ENCODE measurements around the gene CCDC88B. TPM values are rescaled to one million over a fixed set of nuclear protein-coding genes. Genes with fewer than 3 reads are reported as not detected.
"Not testable (repeated sequence)": the region's sequence is repeated elsewhere in the genome, so short reads cannot be mapped to it uniquely, and the experiment has no call there.

The CCDC88B gene
- total and polyA plus RNA-seq, 2 experiments from 2014 or later = 1.8 to 2.6 TPM

- H3K79me2 ChIP-seq (ENCODE audit: insufficient read depth) = peaks cover 36% of the 10 kb centered on the region; the same call in 1 of the 2 replicates
- in situ Hi-C loops (cut with MboI) = no loop called here
- DNase-seq = peak; percentile 38
- no peaks in the 10 kb centered on the region for H4K20me1 ChIP-seq (ENCODE audit: insufficient read depth)
- no peaks in the 10 kb centered on the region for H3K9me3 ChIP-seq (ENCODE audit: low read depth)
- 82% methylated on average over 15 of the region's 15 CpGs for WGBS, 2 experiments (ENCODE audit: low coverage in 1 of 2, low lambda C conversion rate in 2 of 2, missing lambda C conversion rate in 2 of 2)
- H3K4me1 ChIP-seq (ENCODE audit: insufficient read depth) = peaks cover 6% of the 10 kb centered on the region; the same call in 1 of the 2 replicates
- TF ChIP-seq EZH2phosphoT487 (IDR thresholded peaks at IDR 0.05; ENCODE audit: insufficient read depth, low read depth) = no peak
- TF ChIP-seq EZH2 (IDR thresholded peaks at IDR 0.05; ENCODE audit: insufficient read depth, poor library complexity, severe bottlenecking) = no peak
- peak overlapping the region; percentile 79; the same call in 1 of the 2 replicates for H3K9ac ChIP-seq
- no peak overlapping the region for H2AFZ ChIP-seq
- H3K4me2 ChIP-seq (ENCODE audit: unreplicated experiment) = peak overlapping the region; percentile 75
- no peaks in the 10 kb centered on the region for H3K36me3 ChIP-seq (ENCODE audit: low read depth)
- no peaks in the 10 kb centered on the region for H3K9me2 ChIP-seq (ENCODE audit: insufficient read depth)
- peak overlapping the region; percentile 87 for H3K4me3 ChIP-seq
- H3F3A ChIP-seq (ENCODE audit: insufficient read depth) = 0 out of 2 replicates have a peak, but pooled peaks cover 11% of the 10 kb centered on the region
- no peak overlapping the region for H3K27ac ChIP-seq
- no peaks in the 10 kb centered on the region for H3K27me3 ChIP-seq (replicated peaks; ENCODE audit: insufficient read depth)
Measured at GRCh38 chr11:64306876-64307622, 33.0 kb upstream of the CCDC88B start.

GRCh38 chr11:64307795-64308194, 32.2 kb upstream of the CCDC88B start:
- H3K9me2 ChIP-seq (ENCODE audit: insufficient read depth) = not testable (repeated sequence)
- WGBS, 2 experiments (ENCODE audit: low coverage in 1 of 2, low lambda C conversion rate in 2 of 2, missing lambda C conversion rate in 2 of 2) = 90 to 98% methylated on average over 5 of the region's 5 CpGs

GRCh38 chr11:64312947-64313346, 27.1 kb upstream of the CCDC88B start:
- Histone ChIP-seq H3K9me2 (ENCODE audit: insufficient read depth) (no peaks in the 10 kb centered on the region), H3K27me3 (replicated peaks; ENCODE audit: insufficient read depth) (no peaks in the 10 kb centered on the region), H3F3A (ENCODE audit: insufficient read depth) (peaks cover 10% of the 10 kb centered on the region), H4K20me1 (ENCODE audit: insufficient read depth) (no peaks in the 10 kb centered on the region), H2AFZ (peak overlapping the region; percentile 71), H3K79me2 (ENCODE audit: insufficient read depth) (peaks cover 66% of the 10 kb centered on the region), H3K9ac (peak overlapping the region; percentile 76), H3K4me3 (peak overlapping the region; percentile 58; the same call in 1 of the 2 replicates), H3K36me3 (ENCODE audit: low read depth) (no peaks in the 10 kb centered on the region), H3K4me1 (ENCODE audit: insufficient read depth) (peaks cover 14% of the 10 kb centered on the region; the same call in 1 of the 2 replicates), H3K4me2 (ENCODE audit: unreplicated experiment) (peak overlapping the region; percentile 52), H3K9me3 (ENCODE audit: low read depth) (no peaks in the 10 kb centered on the region), H3K27ac (peak overlapping the region; percentile 57)
- TF ChIP-seq EZH2phosphoT487 (IDR thresholded peaks at IDR 0.05; ENCODE audit: insufficient read depth, low read depth) = no peak
- no peak for TF ChIP-seq EZH2 (IDR thresholded peaks at IDR 0.05; ENCODE audit: insufficient read depth, poor library complexity, severe bottlenecking)
- WGBS, 2 experiments (ENCODE audit: low coverage in 1 of 2, low lambda C conversion rate in 2 of 2, missing lambda C conversion rate in 2 of 2) = 89 to 90% methylated on average over 10 of the region's 10 CpGs
- DNase-seq = no peak
- in situ Hi-C loops (cut with MboI) = no loop called here

More at GRCh38 chr11:64307795-64308194, 32.2 kb upstream of the CCDC88B start:
- H3K4me1 ChIP-seq (ENCODE audit: insufficient read depth); H3K36me3 ChIP-seq (ENCODE audit: low read depth); in situ Hi-C loops (cut with MboI); H4K20me1 ChIP-seq (ENCODE audit: insufficient read depth); H3K4me3 ChIP-seq; H3K27ac ChIP-seq; H3K9ac ChIP-seq; H3K4me2 ChIP-seq (ENCODE audit: unreplicated experiment); H2AFZ ChIP-seq; H3K27me3 ChIP-seq (replicated peaks; ENCODE audit: insufficient read depth); H3K9me3 ChIP-seq (ENCODE audit: low read depth); DNase-seq: not testable (repeated sequence)
- Histone ChIP-seq H3K79me2 (ENCODE audit: insufficient read depth) (peaks cover 43% of the 10 kb centered on the region), H3F3A (ENCODE audit: insufficient read depth) (peaks cover 14% of the 10 kb centered on the region)

GRCh38 chr11:64313491-64314145, 26.4 kb upstream of the CCDC88B start:
- Histone ChIP-seq H2AFZ (peak overlapping the region; percentile 71), H3K4me2 (ENCODE audit: unreplicated experiment) (peak overlapping the region; percentile 52), H3K36me3 (ENCODE audit: low read depth) (no peaks in the 10 kb centered on the region), H3K9me2 (ENCODE audit: insufficient read depth) (no peaks in the 10 kb centered on the region), H4K20me1 (ENCODE audit: insufficient read depth) (no peaks in the 10 kb centered on the region), H3K9ac (peak overlapping the region; percentile 76), H3K9me3 (ENCODE audit: low read depth) (no peaks in the 10 kb centered on the region), H3K27me3 (replicated peaks; ENCODE audit: insufficient read depth) (no peaks in the 10 kb centered on the region), H3K27ac (peak overlapping the region; percentile 57), H3K4me1 (ENCODE audit: insufficient read depth) (peaks cover 14% of the 10 kb centered on the region; the same call in 1 of the 2 replicates), H3K4me3 (peak overlapping the region; percentile 58), H3K79me2 (ENCODE audit: insufficient read depth) (peaks cover 71% of the 10 kb centered on the region), H3F3A (ENCODE audit: insufficient read depth) (peaks cover 10% of the 10 kb centered on the region)
- peak; percentile 90 for DNase-seq
- TF ChIP-seq EZH2phosphoT487 (IDR thresholded peaks at IDR 0.05; ENCODE audit: insufficient read depth, low read depth) = no peak
- TF ChIP-seq EZH2 (IDR thresholded peaks at IDR 0.05; ENCODE audit: insufficient read depth, poor library complexity, severe bottlenecking) = no peak
- in situ Hi-C loops (cut with MboI) = no loop called here
- 12 to 20% methylated on average over 14 to 15 of the region's 18 CpGs for WGBS, 2 experiments (ENCODE audit: low coverage in 1 of 2, low lambda C conversion rate in 2 of 2, missing lambda C conversion rate in 2 of 2)
